ENCODE data around the gene MACROH2A1. TPM values are rescaled to one million over a fixed set of nuclear protein-coding genes. Genes with fewer than 3 reads are reported as not detected.

The MACROH2A1 gene
- total and polyA plus RNA-seq, 9 of the 15 experiments (the other 6 are each of a cell fraction or from before 2014, with no cell fraction given): 44.9 to 289 (median 193) TPM

DNA sequence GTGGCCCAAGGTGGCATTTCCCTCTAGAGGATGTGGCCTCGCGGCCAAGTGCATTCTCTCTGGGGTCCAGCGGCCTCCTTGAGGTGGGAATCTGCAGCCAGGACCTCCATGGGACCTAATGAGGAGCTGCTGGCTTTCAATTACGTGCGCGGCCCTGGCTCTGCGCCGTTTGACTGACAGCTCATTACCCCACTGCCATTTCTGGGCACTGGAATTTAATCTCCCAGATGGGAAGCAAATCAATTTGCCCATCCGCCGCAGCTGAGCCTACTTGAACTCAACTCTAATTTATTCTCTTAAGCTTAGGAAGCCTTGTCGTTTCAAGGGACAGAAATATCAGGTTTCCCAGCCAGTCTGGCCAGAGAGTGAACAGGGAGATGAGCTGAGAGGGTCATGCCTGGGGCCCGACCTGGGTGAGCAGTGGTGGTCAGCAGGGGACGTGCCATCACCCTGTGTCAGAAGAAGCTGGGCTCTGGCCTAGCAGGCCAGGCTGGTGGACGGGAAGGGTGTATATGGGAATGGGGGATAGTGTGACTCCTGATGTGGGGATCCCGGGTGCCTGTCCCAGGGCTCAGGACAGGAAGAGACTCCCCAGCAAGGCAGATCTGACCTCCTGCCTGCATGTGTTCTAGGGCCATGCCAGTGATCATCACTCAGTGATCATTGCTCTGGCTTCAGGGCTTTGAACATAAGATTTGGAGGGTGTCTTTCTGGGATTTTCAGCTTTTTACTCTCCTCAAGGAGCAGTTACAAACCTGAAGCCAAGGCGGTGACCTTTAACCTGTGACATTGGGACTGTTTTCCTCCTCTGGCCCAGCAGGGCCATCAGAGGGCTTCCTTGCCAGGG, 69.7 kb downstream of the MACROH2A1 start:
- no peak for ATAC-seq
- Histone ChIP-seq H3K27me3 (ENCODE audit: control insufficient read depth in 2 of 2, insufficient read depth in 2 of 2, low read length in 2 of 2) (no peaks in the 10 kb centered on the region), H2AFZ (ENCODE audit: low read depth, low read length) (no peak overlapping the region), H3K27ac (ENCODE audit: extremely low read depth, low read depth, low read length) (no peak overlapping the region), H3K9ac (ENCODE audit: insufficient read depth in 1 of 2, low read depth in 2 of 2, low read length in 2 of 2) (no peak overlapping the region; a peak in 2 of 4 replicates), H3K36me3 (ENCODE audit: control insufficient read depth, insufficient read depth, low read length) (peaks cover 28% of the 10 kb centered on the region; the same call in 2 of the 3 replicates), H3K9me1 (ENCODE audit: control insufficient read depth, insufficient read depth, low read length) (peaks cover 4% of the 10 kb centered on the region), H3K4me1 (replicated peaks in 1 of 2; ENCODE audit: control insufficient read depth in 2 of 2, insufficient read depth in 2 of 2, low read length in 2 of 2) (peaks cover 6 to 20% of the 10 kb centered on the region in 2 experiments; a peak in 3 of 5 replicates), H4K20me1 (replicated peaks; ENCODE audit: control insufficient read depth, insufficient read depth, low read length) (peaks cover 11% of the 10 kb centered on the region; the same call in 1 of the 2 replicates), H3K4me3 (no peak overlapping the region), H3K79me2 (ENCODE audit: control insufficient read depth, insufficient read depth, low read length) (no peaks in the 10 kb centered on the region), H3K9me3 (replicated peaks; ENCODE audit: control insufficient read depth, insufficient read depth, low read depth, low read length) (no peaks in the 10 kb centered on the region), H3K4me2 (ENCODE audit: insufficient read depth, low read length) (no peak overlapping the region)
- ChIA-PET CTCF (ENCODE audit: low intra/inter-chr PET ratio) (no interaction called here), POLR2A (interaction anchor here (0.5 to 1.2 kb wide), 6 partner anchors 18 to 544 kb away, joined by 3 to 4 read pairs (median 4); no protein-coding TSS in a partner anchor)
- intact Hi-C loops (cut with micrococcal nuclease): no loop called here
- FAIRE-seq: no peak
- in situ Hi-C loops (cut with MboI): no loop called here
- WGBS (ENCODE audit: insufficient coverage, low coverage, missing lambda C conversion rate): 85% methylated on average over 13 of the region's 16 CpGs
- DNase-seq (ENCODE audit: extremely low read depth in 1 of 4, low spot score in 3 of 4): no peak
- no TSS peak for BruUV-seq (replicated peaks)
- TF ChIP-seq BACH1 (tag; IDR thresholded peaks at IDR 0.05) (no peak), CC2D1A (IDR thresholded peaks at IDR 0.05) (no peak), ZNF668 (CRISPR knock-in tag; IDR thresholded peaks at IDR 0.05) (no peak), ZNF197 (CRISPR knock-in tag; IDR thresholded peaks at IDR 0.05; ENCODE audit: low read depth) (no peak)
- TF ChIP-seq, protein P1, sequence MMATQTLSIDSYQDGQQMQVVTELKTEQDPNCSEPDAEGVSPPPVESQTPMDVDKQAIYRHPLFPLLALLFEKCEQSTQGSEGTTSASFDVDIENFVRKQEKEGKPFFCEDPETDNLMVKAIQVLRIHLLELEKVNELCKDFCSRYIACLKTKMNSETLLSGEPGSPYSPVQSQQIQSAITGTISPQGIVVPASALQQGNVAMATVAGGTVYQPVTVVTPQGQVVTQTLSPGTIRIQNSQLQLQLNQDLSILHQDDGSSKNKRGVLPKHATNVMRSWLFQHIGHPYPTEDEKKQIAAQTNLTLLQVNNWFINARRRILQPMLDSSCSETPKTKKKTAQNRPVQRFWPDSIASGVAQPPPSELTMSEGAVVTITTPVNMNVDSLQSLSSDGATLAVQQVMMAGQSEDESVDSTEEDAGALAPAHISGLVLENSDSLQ (IDR thresholded peaks at IDR 0.05): 0 out of 2 replicates have a peak, but pooled peaks have one; percentile 12
- TF ChIP-seq, protein P2, sequence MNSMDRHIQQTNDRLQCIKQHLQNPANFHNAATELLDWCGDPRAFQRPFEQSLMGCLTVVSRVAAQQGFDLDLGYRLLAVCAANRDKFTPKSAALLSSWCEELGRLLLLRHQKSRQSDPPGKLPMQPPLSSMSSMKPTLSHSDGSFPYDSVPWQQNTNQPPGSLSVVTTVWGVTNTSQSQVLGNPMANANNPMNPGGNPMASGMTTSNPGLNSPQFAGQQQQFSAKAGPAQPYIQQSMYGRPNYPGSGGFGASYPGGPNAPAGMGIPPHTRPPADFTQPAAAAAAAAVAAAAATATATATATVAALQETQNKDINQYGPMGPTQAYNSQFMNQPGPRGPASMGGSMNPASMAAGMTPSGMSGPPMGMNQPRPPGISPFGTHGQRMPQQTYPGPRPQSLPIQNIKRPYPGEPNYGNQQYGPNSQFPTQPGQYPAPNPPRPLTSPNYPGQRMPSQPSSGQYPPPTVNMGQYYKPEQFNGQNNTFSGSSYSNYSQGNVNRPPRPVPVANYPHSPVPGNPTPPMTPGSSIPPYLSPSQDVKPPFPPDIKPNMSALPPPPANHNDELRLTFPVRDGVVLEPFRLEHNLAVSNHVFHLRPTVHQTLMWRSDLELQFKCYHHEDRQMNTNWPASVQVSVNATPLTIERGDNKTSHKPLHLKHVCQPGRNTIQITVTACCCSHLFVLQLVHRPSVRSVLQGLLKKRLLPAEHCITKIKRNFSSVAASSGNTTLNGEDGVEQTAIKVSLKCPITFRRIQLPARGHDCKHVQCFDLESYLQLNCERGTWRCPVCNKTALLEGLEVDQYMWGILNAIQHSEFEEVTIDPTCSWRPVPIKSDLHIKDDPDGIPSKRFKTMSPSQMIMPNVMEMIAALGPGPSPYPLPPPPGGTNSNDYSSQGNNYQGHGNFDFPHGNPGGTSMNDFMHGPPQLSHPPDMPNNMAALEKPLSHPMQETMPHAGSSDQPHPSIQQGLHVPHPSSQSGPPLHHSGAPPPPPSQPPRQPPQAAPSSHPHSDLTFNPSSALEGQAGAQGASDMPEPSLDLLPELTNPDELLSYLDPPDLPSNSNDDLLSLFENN (IDR thresholded peaks at IDR 0.05; ENCODE audit: low read depth in 2 of 2, low read length in 2 of 2): no peak
- TF ChIP-seq, protein P3, sequence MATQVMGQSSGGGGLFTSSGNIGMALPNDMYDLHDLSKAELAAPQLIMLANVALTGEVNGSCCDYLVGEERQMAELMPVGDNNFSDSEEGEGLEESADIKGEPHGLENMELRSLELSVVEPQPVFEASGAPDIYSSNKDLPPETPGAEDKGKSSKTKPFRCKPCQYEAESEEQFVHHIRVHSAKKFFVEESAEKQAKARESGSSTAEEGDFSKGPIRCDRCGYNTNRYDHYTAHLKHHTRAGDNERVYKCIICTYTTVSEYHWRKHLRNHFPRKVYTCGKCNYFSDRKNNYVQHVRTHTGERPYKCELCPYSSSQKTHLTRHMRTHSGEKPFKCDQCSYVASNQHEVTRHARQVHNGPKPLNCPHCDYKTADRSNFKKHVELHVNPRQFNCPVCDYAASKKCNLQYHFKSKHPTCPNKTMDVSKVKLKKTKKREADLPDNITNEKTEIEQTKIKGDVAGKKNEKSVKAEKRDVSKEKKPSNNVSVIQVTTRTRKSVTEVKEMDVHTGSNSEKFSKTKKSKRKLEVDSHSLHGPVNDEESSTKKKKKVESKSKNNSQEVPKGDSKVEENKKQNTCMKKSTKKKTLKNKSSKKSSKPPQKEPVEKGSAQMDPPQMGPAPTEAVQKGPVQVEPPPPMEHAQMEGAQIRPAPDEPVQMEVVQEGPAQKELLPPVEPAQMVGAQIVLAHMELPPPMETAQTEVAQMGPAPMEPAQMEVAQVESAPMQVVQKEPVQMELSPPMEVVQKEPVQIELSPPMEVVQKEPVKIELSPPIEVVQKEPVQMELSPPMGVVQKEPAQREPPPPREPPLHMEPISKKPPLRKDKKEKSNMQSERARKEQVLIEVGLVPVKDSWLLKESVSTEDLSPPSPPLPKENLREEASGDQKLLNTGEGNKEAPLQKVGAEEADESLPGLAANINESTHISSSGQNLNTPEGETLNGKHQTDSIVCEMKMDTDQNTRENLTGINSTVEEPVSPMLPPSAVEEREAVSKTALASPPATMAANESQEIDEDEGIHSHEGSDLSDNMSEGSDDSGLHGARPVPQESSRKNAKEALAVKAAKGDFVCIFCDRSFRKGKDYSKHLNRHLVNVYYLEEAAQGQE (IDR thresholded peaks at IDR 0.05; ENCODE audit: borderline replicate concordance): no peak
- TF ChIP-seq, protein P3 (CRISPR knock-in tag; IDR thresholded peaks at IDR 0.05; ENCODE audit: low read depth): no peak

All from K562 (cell line).